Activated CD4-positive, CD25-positive, alpha-beta regulatory T cell treated with anti-CD3 and anti-CD28 coated beads, Interleukin-2, amount 50 U/mL, for 24 hours (primary cell): ENCODE data around the gene ZP2.
"Not testable (repeated sequence)": the region's sequence is repeated elsewhere in the genome, so short reads cannot be mapped to it uniquely, and the experiment has no call there.

Experiments
- ATAC-seq, 2 donors: fragments of 150-1000 bp; cut with Tn5 transposase; one replicate each; pipeline ENCODE4 v1.10.0; 2021; ENCODE audit warnings: mild to moderate bottlenecking in 1 of 2, moderate library complexity in 1 of 2

Gene ZP2

DNA sequence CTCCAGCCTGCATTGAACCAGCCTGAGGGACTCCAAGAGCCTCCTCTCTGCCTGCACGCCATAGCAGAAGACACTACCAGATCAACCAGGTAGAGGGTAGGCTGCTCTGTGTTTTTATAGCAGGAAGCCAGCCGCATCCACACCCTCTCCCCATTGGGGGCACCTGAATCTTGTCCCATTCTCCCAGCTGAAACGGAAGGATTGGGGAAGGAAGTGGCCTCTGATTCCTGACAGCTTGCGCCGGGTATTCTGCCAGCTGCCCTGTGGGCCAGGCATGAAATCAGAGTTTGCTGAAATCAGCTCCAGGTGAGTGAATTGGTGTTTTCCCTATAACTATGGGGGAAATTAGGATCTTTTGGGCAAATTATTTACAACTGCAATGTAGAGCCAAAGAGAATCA lies at the start of gene ZP2:
ZP2 (minus strand) TSS at position 89 of the 400 bp plus-strand sequence; CDS start at position 62, 27 bp downstream.
- no peak for ATAC-seq

DNA sequence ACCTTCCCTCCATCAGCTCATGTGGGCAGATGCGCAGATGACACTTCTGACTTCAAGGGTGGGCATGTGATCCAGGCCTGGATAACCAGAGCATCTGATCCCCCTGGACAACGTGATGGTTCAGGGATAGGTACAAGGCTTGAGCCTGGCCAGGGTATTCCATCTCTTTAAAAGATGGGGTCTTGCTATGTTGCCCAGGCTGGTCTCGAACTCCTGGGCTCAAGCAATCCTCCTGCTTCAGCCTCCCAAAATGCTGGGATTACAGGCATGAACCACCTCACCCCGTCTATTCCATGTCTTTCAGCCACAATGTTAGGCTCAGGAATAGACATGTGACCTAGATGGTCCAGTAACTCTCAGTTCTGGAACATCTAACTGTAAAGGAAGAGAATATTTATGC lies 45.9 kb upstream of the ZP2 start:
- no peak for ATAC-seq

DNA sequence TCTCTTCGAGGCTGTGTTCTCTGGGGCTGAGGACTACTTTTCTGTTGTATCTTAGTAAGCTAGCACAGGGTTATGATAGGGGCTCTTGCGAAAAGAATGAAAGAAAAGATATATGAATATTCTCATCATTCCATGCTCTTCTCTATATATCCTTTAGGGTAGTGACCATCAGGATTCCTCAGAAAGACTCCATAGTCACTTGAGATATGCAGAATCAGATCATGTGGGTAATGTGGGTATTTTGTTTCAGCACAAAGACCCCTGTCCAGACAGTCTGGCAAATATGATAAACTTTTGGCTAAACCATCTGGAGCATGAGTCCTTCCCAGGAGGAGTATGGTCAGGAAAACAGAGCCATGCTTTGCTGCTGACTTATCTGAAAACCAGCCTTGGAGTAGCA lies 45.3 kb upstream of the ZP2 start:
- ATAC-seq, result no peak

DNA sequence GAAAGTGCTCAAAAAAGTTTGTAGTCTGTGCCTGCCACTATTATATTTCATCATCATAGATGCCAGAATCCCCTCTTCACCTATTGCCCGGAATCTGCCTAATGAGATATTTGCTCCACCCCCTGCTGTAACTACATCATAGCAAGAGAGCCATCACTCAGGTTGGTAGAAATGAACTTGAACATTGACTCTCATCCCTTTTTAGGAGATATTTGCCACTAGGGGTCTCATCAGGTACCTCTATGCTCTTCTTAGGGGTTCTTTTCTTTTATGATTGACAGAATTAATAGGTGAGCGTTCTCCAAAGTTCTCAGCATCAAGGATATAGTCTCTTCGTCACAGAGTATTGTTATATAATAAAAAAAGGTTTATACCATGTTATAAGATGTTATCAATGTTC lies 42.1 kb upstream of the ZP2 start:
- no peak for ATAC-seq

DNA sequence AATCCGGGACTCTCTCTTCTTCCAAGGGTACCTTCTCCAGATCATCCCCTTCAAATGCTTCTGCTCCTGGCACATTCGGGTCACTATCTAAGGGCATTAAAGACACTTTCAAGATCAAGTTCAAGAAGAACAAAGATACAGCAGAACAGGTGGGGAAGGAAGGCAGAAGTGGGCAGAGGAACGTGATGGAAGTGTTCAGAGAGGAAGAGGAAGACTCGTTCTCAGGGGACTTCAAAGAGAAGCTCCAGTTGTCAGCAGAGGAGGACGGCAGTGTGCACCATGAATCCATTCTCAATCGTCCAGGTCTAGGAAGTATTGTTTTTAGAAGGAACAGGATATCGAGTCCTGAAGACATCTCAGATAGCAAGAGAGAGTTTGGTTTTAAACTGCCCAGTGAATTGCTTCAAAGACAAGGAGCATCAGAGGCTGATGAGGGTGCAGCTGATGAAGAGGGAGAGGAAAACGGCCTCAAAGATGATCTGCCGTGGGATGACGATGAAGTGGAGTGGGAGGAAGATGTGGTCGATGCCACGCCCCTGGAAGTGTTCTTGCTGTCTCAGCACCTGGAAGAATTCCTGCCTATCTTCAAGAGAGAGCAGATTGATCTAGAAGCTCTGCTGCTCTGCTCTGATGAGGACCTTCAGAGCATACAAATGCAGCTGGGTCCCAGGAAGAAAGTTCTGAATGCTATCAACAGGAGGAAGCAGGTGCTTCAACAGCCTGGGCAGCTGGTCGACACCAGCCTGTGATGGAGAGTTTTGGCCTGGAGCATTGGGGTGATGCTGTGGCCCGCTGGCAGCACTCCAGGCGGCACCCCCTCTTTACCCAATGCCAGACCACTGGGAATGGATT lies 38.9 kb upstream of the ZP2 start:
- ATAC-seq, result no peak

DNA sequence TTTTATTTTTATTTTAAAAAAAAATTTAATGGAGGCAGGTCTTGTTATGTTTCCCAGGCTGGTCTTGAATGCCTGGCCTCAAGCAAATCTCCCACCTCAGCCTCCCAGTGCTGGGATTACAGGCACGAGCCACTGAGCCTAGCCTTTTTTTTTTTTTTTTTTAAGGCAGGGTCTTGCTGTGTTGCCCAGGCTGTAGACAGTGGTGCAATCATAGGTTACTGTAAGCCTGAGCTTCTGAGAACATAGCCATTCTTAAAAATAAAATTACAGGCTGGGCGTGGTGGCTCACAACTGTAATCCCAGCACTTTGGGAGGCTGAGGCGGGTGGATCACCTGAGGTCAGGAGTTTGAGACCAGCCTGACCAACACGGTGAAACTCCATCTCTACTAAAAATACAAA lies 36.8 kb upstream of the ZP2 start:
- not testable (repeated sequence) for ATAC-seq

DNA sequence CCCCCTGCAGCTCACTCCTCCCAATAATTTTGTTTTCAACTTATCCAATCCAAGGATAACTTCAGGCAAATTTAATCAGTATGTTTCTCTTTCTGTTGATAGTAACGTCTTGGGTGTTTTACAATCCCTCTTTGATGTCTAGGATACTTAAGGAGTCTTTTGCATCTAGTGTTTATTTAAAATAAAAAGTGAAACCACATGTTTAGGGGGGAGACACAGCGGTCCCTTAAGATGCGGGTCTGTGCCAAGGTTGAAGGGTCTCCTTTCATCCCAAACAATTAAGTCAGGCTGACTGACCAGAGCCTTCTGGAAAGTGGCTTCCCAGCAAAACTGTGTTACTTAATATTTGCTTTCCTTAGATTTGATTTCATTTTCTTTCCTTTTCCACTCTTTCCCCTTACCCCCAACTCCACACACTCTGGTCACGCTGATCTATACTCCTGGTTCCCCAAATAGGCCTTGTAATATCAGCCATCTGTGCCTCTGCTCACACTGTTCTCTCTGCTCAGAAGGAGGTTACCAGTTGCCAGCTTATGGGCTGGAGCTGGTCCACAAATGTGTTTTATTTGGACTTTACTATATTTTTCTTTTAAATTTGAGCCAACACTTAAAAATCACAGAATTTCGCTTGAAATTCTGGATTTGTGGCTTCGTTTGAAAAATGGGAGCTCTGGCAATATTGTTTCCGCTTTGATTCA lies 33.3 kb upstream of the ZP2 start:
- ATAC-seq, result no peak

DNA sequence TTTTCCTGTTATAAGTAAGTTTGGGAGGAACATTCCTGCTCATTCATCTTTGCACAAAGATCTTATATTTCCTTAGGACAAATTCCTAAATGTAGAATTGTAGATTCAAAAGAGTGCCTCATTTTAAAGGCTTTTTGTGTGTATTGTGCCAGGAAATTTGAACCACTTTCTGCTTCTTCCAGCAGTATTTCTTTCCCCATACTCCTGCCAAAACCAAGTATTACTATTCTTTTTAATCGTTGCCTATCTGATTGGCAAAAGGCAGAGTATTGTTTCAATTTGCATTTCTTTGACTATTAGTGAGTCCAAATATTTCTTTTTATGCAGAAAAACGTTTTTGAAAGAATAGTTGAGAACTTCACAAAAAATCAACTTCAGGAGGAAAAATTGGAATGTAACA lies 31.4 kb upstream of the ZP2 start:
- no peak for ATAC-seq

DNA sequence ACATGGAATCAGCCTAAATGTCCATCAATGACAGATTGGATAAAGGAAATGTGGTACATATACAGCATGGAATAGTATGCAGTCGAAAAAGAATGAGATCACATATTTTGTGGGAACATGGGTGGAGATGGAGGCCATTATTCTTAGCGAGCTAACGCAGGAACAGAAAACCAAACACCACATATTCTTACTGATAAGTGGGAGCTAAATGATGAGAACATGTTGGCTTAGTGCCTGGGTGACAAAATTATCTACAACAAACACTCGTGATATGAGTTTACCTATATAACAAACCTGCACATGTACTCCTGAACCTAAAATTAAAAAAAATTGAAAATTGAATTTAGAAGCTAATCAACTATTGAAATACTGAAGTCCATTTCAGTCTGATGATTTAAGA lies 28.3 kb upstream of the ZP2 start:
- ATAC-seq, result no peak

DNA sequence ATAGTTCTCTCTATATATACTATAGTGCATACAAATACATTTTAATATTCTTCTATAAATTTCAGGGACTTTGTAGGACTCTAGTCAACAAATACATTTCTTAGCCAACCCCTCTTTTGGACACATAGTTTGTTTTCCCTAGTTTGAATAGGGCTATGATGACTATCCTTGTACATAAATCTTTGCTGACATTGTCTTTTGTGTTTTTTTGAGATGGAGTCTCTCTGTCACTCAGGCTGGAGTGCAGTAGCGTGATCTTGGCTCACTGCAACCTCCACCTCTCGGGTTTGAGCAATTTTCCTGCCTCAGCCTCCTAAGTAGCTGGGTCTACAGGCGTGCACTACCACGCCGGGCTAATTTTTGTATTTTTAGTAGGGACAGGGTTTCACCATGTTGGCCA lies 25.5 kb upstream of the ZP2 start:
- no peak for ATAC-seq

DNA sequence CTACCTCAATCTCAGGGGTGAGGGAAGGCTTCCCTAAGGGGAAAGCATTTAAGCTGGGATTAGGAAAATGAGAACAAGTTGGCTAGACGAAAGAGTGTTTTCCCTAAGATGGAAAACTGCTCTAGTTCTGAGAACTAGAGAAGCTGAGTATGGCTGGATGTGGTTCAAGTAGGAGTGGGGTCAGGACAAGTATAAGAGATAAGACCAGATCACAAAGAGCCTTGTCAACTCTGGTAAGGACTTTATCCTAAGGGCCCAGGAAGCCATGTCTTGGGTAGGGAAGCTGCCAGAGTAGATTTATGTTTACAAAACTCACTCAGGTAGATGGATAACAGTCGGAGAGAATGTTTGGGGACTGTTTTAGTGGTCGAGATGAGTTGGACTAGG lies 23.8 kb upstream of the ZP2 start:
- no peak for ATAC-seq

DNA sequence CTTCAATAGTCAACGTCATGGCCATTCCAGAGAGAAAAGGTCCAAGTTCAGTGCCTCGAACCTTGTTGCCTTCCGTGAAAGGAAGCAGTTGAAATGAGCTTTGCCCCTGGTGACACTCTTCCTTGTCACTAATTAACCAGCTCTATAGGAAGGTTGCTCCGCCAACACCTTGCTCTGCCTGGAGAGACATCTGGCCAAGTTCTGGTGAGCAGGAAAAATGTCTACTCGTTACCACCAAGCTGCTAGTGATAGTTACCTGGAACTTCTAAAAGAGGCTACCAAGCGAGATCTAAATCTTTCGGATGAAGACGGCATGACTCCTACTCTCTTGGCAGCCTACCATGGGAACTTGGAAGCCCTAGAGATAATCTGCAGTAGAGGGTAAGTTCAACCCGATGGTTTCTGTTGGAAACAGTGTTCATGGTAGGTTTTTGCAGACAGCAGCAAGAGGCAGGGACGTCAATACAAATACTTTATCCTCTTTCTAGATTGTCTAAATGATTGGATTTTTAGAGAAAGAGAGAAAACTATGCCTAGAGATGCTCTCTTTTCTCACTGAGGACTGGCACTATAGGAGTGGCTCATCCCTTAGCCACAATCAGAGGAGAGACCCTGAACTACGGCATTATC lies 22.3 kb upstream of the ZP2 start, which contains the start of gene ANKS4B:
ANKS4B (plus strand) TSS at position 179 of the 630 bp plus-strand sequence; CDS start at position 218, 39 bp downstream.
- ATAC-seq, result no peak

DNA sequence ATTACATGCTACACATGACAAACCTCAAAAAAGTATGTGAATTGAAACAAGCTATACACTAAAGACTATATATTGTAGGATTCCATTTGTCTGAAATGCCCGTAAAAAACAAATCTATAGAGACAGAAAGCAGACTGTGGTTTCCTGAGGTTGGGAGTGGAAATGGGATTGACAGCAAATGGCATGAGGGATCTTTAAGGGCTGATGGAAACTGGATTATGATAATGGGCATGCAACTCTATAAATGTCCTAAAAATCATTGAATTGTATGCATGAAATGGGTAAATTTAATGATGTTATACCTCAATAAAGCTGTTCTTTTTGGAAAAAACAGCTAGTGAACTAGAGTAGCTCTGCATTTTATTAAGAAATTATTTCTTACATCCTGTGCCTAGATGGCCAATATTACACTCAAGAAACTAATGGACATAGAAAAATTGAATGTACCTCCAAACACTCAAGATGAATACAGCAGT lies 21.7 kb upstream of the ZP2 start:
- no peak for ATAC-seq

DNA sequence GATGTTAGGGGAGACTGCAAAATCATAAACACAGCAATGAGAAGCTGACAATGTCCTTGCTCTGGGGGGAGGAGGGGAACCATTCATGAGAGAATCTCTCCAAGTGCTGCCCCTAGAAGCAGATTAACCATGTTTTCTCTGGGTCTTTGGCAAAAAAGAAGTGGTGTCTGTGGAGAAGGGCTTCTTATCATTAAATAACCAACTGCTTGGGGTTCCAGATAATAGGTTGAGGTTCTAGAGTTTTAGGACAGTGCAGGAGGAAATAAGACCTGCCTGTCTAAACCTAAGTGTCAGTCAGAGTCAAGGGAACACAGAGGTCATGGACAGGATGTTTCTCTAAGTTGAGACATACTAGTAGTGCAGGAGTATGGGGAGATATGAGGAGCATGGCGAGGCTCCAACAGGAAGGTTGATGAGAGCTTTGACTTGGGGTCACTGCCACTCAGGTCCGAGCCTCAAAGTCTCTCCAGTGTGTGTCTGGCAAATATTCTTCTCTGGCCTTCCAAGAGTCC lies 17.0 kb upstream of the ZP2 start:
- no peak for ATAC-seq

DNA sequence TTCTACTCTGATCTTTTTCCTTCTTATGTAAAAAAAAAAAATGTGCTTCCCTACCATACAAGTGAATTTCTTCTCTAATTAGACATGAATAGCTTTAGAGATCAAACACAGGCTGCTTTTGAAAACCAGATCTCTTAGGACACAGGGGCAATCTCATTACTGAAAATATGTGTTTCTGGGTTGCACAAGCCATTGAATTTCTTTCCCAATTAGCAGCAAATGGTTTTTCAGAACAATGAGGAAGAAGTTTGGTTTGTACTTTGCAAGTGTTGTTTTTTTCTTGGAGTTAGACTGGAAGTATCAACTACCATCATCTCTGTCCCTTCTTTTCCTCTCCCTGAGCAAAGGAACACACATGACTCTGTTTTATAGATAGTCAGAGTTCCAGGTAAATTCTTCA lies 16.5 kb upstream of the ZP2 start:
- no peak for ATAC-seq

DNA sequence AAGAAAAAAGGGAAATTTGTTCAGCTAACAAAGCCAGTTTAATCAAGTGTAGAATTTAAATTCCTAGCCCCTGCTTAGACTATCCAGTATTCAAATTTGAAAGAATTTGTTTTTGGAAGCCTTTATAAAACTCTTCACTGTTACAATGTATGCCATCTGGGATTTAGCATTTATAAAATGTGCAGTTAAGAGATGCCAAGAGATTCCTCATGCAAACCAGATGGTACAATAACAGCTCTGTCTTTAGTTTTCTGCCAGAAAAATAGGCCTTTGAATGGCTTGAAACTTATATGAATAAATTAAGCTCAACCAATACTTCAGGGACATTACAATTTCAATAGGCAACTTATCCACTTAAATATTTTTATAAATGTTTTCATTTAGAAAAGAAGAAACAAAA lies 15.4 kb upstream of the ZP2 start:
- ATAC-seq, result no peak

DNA sequence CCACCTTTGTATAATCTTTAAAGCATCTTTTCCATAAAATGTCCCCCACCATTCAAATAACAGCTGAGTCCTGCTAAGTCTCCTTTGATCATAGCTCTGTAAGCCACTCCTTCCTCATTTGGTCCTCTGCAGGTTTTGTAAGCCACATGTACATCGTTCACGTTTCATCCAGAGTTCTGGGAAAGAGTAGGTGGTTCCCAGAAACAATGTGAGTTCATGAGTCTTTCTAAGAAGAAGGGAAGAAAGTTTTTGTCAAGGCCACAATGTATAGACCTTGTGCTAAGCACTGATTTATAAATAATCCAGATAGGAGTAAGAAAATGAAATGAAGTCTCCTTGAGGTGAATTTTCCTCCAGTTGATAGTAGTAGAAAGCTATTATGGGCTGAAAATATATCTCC lies 13.4 kb upstream of the ZP2 start:
- peak in 1 of 2 donors; percentile 65 for ATAC-seq

DNA sequence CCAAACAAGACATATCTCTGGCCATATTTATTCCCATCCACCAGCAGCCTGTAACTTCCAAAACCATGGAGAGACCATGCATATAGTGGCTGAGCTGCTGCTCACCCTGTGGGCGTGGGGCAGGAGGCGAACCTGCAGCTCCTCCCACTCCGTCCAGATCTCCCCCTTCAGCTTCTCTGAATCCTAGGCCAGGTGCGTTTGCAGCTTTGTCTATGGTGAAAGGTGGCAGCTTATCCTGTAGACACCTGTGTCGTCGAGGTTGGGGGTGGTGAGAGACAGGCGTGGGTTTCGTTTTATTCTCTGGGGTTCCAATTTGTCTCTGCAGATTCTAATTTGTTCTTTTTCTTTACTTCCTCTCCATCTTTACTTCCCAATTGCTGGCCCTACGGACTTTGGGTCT lies 12.4 kb upstream of the ZP2 start:
- ATAC-seq, result no peak

DNA sequence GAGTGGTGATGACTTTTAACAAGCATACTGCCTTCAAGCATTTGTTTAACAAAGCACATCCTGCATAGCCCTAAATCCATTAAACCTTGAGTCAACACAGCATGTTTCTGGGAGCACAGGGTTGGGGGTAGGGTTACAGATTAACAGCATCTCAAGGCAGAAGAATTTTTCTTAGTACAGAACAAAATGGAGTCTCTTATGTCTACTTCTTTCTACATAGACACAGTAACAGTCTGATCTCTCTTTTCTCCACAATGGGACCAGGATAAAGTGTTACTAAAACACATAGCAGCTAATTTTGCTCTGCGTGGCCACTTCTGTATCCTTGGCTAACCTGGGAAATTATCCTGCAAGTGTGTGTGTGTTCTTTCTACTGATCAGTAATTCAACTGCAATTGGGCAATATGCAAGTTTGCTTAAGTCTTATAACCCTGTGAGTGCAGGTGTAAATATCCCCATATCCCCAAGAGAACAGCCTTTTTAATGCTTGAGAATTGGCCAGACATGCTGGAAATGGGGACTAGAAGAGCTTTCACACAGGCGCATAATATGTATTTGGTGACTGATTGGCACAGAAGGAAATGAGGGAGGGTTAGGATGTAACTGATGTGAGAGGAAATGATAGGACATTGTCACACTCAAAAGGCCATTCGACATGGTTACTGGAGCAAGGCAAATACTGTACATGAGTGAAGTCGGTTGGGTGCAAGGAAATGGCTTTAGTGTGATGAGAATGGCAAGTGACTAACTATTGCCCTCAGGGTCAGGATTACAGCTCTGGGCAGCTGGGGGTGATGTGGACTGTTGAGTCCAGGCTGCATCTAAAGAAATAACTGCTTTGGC lies 11.3 kb upstream of the ZP2 start:
- ATAC-seq, result no peak

DNA sequence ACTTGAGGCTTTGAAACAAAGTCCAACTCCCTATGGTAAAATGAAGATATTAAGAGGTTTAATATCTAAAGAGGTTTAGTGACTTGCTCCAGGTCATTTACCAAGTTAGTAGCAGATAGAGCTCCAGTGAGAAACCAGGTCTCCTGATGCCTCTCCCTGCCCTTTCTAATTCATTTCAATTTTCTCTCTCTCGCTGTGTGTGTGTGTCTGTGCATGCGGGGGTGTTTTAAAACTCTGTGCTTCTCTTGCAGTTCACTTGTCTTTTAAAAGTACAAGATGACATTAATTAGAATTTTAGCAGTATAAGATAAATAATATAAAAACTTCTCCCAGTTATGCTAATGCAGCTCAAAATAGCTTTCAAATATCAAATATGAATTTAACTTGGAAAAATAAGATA lies 8.2 kb upstream of the ZP2 start:
- no peak for ATAC-seq

DNA sequence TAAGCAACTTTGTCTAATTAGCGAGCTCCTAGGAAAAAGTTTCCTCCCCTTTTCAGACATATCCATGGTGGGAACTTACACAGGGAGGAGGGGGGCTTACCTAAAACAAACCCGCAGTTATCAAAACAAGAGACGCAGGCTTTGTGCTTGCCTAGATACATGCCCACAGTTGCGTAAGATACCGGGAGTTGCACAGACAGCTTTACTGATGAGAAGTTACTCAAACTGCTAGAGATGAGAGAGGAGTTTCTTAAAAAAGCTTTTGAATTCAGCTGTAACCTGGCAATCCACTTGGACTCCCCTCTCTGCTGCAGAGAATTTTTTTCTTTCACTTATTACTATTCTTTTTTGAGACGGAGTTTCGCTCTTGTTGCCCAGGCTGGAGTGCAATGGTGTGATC lies 6.8 kb upstream of the ZP2 start:
- ATAC-seq, result no peak

DNA sequence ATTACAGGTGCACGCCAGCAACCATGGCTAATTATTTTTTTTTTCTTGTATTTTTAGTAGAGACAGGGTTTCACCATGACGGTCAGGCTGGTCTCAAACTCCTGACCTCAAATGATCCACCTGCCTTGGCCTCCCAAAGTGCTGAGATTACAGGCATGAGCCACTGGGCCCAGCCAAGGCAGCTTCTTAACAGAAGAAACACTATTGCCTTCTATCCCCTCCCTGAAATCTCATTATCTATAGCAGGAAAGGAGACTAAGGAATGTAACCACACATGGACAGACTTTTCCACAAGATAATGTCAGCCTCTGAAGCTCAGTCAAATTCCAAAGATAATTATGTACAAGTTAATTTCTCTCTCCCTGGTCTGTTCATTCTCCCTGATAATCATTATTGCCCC lies 5.7 kb upstream of the ZP2 start:
- ATAC-seq, result no peak

DNA sequence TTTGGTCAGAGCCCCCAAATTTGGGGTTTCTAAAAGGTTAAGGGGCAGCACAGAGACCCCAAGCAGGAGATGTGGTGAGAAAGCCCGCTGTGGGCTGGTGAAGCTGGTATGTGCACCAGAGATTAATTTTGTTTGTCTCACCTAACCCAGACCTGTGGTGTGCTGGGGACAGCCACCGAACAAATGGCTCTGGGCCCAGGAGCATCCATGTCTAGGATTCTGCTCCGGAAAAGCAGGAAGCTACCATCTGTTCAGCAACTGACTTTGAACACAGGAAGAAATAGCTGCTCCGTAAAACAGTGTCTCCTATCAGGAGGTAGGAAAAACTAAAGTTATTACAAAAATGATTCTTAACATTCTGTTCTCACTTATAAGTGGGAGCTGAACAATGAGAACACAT lies 2.7 kb upstream of the ZP2 start:
- no peak for ATAC-seq
